PC-3 (cell line): ENCODE results near the gene CYTIP. TPM values are rescaled to one million over a fixed set of nuclear protein-coding genes. Genes with fewer than 3 reads are reported as not detected.

Experiments
- ATAC-seq: fragments of 200-7000 bp; cut with Tn5 transposase; 2 replicates; pipeline ENCODE4 v1.9.1; 2020; ENCODE audit warnings: mild to moderate bottlenecking, moderate library complexity
- BruUV-seq: library from RNA; stranded (reverse); fragments of 400-500 nt; replicated peaks from 2 replicates; lab custom pipeline; 2021; lab: Mats Ljungman, UMichigan
- CTCF ChIA-PET: fragments of 300-600 bp; sonication (Branson Sonifier 250); formaldehyde crosslinking; loops from one replicate; lab custom pipeline; 2022; ENCODE audit warnings: antibody characterized with exemption; lab: Charles Lee
- POLR2A ChIA-PET: fragments of 300-600 bp; sonication (Branson Sonifier 250); formaldehyde crosslinking; loops from one replicate; lab custom pipeline; 2022; ENCODE audit warnings: antibody characterized with exemption; ENCODE audit not compliant: unreplicated experiment; lab: Charles Lee
- DNase-seq: peaks from one replicate; pipeline ENCODE4 v3.0.0-alpha.2; 2015
- H2AFZ ChIP-seq: fragments of 300-600 bp; sonication (generic); 2 replicates; pipeline ENCODE4 v1.6.0; 2016; ENCODE audit warnings: antibody characterized with exemption, low read length
- H3F3A ChIP-seq: fragments of 300-600 bp; sonication (generic); one replicate; pipeline ENCODE4 v1.6.0; 2017; ENCODE audit warnings: antibody characterized with exemption, low read length, control low read depth, mild to moderate bottlenecking; ENCODE audit not compliant: unreplicated experiment
- H3K27ac ChIP-seq: fragments of 300-600 bp; sonication (generic); 2 replicates; pipeline ENCODE4 v1.5.1; 2016; ENCODE audit warnings: mild to moderate bottlenecking, low read length
- H3K27me3 ChIP-seq: fragments of 300-600 bp; sonication (generic); 2 replicates; pipeline ENCODE4 v1.6.1; 2016; ENCODE audit warnings: low read length, mixed read lengths
- H3K36me3 ChIP-seq: fragments of 300-600 bp; sonication (generic); 2 replicates; pipeline ENCODE4 v1.6.1; 2016; ENCODE audit warnings: low read depth, mixed run types, low read length, mixed read lengths
- H3K4me1 ChIP-seq: fragments of 300-600 bp; sonication (generic); 2 replicates; pipeline ENCODE4 v1.5.1; 2016; ENCODE audit warnings: low read length; ENCODE audit not compliant: insufficient read depth
- H3K4me2 ChIP-seq: fragments of 300-600 bp; sonication (generic); 2 replicates; pipeline ENCODE4 v1.6.0; 2016; ENCODE audit warnings: low read length
- H3K4me3 ChIP-seq: fragments of 300-600 bp; sonication (generic); 2 replicates; pipeline ENCODE4 v1.5.1; 2016; ENCODE audit warnings: mild to moderate bottlenecking, low read length, mixed read lengths
- H3K79me2 ChIP-seq: fragments of 300-600 bp; sonication (generic); 2 replicates; pipeline ENCODE4 v1.6.1; 2017; ENCODE audit warnings: low read length, mixed read lengths
- H3K9ac ChIP-seq: fragments of 300-600 bp; sonication (generic); 2 replicates; pipeline ENCODE4 v1.6.0; 2016; ENCODE audit warnings: mild to moderate bottlenecking, low read length
- H3K9me2 ChIP-seq: fragments of 300-600 bp; sonication (generic); replicated peaks from 2 replicates; pipeline ENCODE4 v1.6.1; 2016; ENCODE audit warnings: mixed run types, low read length, mixed read lengths
- H3K9me3 ChIP-seq: fragments of 300-600 bp; sonication (generic); 2 replicates; pipeline ENCODE4 v1.6.1; 2016; ENCODE audit warnings: low read length, mixed read lengths
- H4K20me1 ChIP-seq: fragments of 300-600 bp; sonication (generic); 2 replicates; pipeline ENCODE4 v1.6.1; 2016; ENCODE audit warnings: low read length, mixed read lengths
- EZH2 ChIP-seq: fragments of 300-600 bp; sonication (generic); IDR thresholded peaks from one replicate; pipeline ENCODE4 v1.6.1; 2017; ENCODE audit warnings: antibody characterized with exemption, mild to moderate bottlenecking, low read length; ENCODE audit not compliant: unreplicated experiment
- EZH2phosphoT487 ChIP-seq: fragments of 300-600 bp; sonication (generic); IDR thresholded peaks from 2 replicates; pipeline ENCODE4 v1.6.1; 2018; ENCODE audit warnings: mild to moderate bottlenecking, antibody characterized with exemption, low read length, borderline replicate concordance
- intact Hi-C: fragments of 100-400 bp; cut with micrococcal nuclease; formaldehyde crosslinking; loops from 2 replicates; pipeline ENCODE4 v1.9.0; 2023
- total RNA-seq: library from RNA; depleted of rRNA; stranded (reverse); fragments of >200 nt; gene quantifications from 2 replicates; pipeline ENCODE4 v1.2.3, GENCODE V29; 2014
- TF ChIP-seq, protein P1 (sequence below): fragments of 300-600 bp; sonication (generic); conservative IDR thresholded peaks from 2 replicates; pipeline ENCODE4 v1.5.1; 2017; ENCODE audit warnings: antibody characterized with exemption, low read depth, mild to moderate bottlenecking, low read length

Gene CYTIP
- total RNA-seq, 1 experiment from 2014 or later: 0.26 TPM

- H3K4me1 ChIP-seq: no peaks in the 10 kb centered on the region
- ChIA-PET CTCF (no interaction called here), POLR2A (no interaction called here)
- no peaks in the 10 kb centered on the region for H3K9me2 ChIP-seq
- H3K9me3 ChIP-seq: no peaks in the 10 kb centered on the region
- no peak overlapping the region for H3K9ac ChIP-seq
- ATAC-seq: no peak
- no peak for DNase-seq
- H4K20me1 ChIP-seq: no peaks in the 10 kb centered on the region
- no peak overlapping the region for H3K4me2 ChIP-seq
- intact Hi-C loops: no loop called here
- no peak overlapping the region for H2AFZ ChIP-seq
- no peaks in the 10 kb centered on the region for H3F3A ChIP-seq
- no peaks in the 10 kb centered on the region for H3K36me3 ChIP-seq
- BruUV-seq: no TSS peak
- H3K79me2 ChIP-seq: no peaks in the 10 kb centered on the region
- H3K27me3 ChIP-seq: peaks cover 28% of the 10 kb centered on the region; the same call in 1 of the 2 replicates
- H3K27ac ChIP-seq: no peak overlapping the region
- TF ChIP-seq, protein P1, sequence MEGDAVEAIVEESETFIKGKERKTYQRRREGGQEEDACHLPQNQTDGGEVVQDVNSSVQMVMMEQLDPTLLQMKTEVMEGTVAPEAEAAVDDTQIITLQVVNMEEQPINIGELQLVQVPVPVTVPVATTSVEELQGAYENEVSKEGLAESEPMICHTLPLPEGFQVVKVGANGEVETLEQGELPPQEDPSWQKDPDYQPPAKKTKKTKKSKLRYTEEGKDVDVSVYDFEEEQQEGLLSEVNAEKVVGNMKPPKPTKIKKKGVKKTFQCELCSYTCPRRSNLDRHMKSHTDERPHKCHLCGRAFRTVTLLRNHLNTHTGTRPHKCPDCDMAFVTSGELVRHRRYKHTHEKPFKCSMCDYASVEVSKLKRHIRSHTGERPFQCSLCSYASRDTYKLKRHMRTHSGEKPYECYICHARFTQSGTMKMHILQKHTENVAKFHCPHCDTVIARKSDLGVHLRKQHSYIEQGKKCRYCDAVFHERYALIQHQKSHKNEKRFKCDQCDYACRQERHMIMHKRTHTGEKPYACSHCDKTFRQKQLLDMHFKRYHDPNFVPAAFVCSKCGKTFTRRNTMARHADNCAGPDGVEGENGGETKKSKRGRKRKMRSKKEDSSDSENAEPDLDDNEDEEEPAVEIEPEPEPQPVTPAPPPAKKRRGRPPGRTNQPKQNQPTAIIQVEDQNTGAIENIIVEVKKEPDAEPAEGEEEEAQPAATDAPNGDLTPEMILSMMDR: no peak
- no peak for TF ChIP-seq EZH2
- TF ChIP-seq EZH2phosphoT487: no peak
- no peak overlapping the region for H3K4me3 ChIP-seq
These were observed 1.3 kb downstream of the CYTIP start for GRCh38 chr2:157442636-157443035.

- H3F3A ChIP-seq: no peaks in the 10 kb centered on the region
- no peak for ATAC-seq
- no peaks in the 10 kb centered on the region for H3K4me1 ChIP-seq
- H3K79me2 ChIP-seq: no peaks in the 10 kb centered on the region
- H3K4me2 ChIP-seq: no peak overlapping the region
- intact Hi-C loops: no loop called here
- H3K27ac ChIP-seq: no peak overlapping the region
- ChIA-PET POLR2A (no interaction called here), CTCF (no interaction called here)
- no peak overlapping the region for H3K4me3 ChIP-seq
- no TSS peak for BruUV-seq
- no peak for DNase-seq
- H3K9me2 ChIP-seq: no peaks in the 10 kb centered on the region
- peaks cover 28% of the 10 kb centered on the region; the same call in 1 of the 2 replicates for H3K27me3 ChIP-seq
- no peak overlapping the region for H3K9ac ChIP-seq
- no peaks in the 10 kb centered on the region for H4K20me1 ChIP-seq
- no peak overlapping the region for H2AFZ ChIP-seq
- no peaks in the 10 kb centered on the region for H3K9me3 ChIP-seq
- TF ChIP-seq, protein P1: no peak
- TF ChIP-seq EZH2phosphoT487: no peak
- no peak for TF ChIP-seq EZH2
- no peaks in the 10 kb centered on the region for H3K36me3 ChIP-seq
These were observed 1.7 kb downstream of the CYTIP start for GRCh38 chr2:157442191-157442590.

DNA sequence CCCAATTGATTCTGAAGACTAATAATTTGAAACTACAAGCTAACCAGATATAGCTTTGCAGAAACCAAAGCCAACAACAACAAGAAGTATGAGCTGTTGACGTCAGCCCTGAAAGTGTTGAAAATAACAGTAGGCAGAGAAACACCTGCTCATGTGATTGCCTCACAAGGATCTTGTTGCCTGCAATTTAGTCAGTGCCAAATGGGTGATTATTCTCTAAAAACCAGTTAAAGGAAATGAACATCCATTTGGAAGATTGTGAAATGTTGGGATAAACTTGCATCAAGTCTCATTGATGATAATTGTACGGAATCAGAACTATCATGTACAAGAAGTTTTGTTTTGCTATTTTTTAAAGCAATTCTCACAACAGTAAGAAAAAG lies 2.8 kb downstream of the CYTIP start:
- H3K9me3 ChIP-seq: no peaks in the 10 kb centered on the region
- no peak for DNase-seq
- H3K79me2 ChIP-seq: no peaks in the 10 kb centered on the region
- intact Hi-C loops: no loop called here
- no peak overlapping the region for H3K4me2 ChIP-seq
- H2AFZ ChIP-seq: no peak overlapping the region
- H4K20me1 ChIP-seq: no peaks in the 10 kb centered on the region
- peaks cover 28% of the 10 kb centered on the region; the same call in 1 of the 2 replicates for H3K27me3 ChIP-seq
- H3K4me1 ChIP-seq: no peaks in the 10 kb centered on the region
- ChIA-PET POLR2A (no interaction called here), CTCF (no interaction called here)
- TF ChIP-seq EZH2: no peak
- no peak for TF ChIP-seq EZH2phosphoT487
- TF ChIP-seq, protein P1: no peak
- no TSS peak for BruUV-seq
- H3K4me3 ChIP-seq: no peak overlapping the region
- no peaks in the 10 kb centered on the region for H3K9me2 ChIP-seq
- no peak overlapping the region for H3K9ac ChIP-seq
- H3K27ac ChIP-seq: no peak overlapping the region
- H3K36me3 ChIP-seq: no peaks in the 10 kb centered on the region
- H3F3A ChIP-seq: no peaks in the 10 kb centered on the region
- no peak for ATAC-seq
